Muscle of arm (tissue), 12 donors: ENCODE measurements around the gene DLG2. TPM values are rescaled to one million over a fixed set of nuclear protein-coding genes. Genes with fewer than 3 reads are reported as not detected.

ENCODE experiments used
- DNase-seq: peaks from one replicate; pipeline ENCODE4 v3.0.0-alpha.2; 2013
- polyA plus RNA-seq, 12 donors: library from polyadenylated mRNA; unstranded; fragments of 120-200 nt; gene quantifications; one replicate each; pipeline ENCODE4 v1.2.1, GENCODE V29; 2013; ENCODE audit not compliant: insufficient read length in 12 of 12

Gene DLG2
- polyA plus RNA-seq, 12 donors = 8.3 to 18.2 (median 14.0) TPM; not detected in 1

DNA sequence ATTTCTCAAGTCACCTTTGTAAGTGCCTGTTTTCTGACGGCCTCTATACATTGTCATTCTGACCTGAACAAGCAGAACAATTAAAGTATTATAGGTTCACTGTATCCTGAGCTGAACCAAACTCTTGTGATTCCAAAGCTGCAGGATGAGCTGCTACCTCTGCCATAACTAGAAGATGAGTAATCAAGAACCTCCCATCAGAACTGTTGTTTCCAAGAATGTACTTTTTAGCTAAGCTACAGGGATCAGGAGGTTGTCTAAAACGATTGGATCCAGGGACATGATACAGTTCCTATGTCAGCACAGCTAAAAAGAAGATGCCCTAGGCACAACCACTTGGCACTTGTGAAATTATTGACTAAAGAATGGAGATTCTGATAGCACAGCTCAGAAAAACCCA lies 2052.6 kb downstream of the DLG2 start:
- DNase-seq = no peak

DNA sequence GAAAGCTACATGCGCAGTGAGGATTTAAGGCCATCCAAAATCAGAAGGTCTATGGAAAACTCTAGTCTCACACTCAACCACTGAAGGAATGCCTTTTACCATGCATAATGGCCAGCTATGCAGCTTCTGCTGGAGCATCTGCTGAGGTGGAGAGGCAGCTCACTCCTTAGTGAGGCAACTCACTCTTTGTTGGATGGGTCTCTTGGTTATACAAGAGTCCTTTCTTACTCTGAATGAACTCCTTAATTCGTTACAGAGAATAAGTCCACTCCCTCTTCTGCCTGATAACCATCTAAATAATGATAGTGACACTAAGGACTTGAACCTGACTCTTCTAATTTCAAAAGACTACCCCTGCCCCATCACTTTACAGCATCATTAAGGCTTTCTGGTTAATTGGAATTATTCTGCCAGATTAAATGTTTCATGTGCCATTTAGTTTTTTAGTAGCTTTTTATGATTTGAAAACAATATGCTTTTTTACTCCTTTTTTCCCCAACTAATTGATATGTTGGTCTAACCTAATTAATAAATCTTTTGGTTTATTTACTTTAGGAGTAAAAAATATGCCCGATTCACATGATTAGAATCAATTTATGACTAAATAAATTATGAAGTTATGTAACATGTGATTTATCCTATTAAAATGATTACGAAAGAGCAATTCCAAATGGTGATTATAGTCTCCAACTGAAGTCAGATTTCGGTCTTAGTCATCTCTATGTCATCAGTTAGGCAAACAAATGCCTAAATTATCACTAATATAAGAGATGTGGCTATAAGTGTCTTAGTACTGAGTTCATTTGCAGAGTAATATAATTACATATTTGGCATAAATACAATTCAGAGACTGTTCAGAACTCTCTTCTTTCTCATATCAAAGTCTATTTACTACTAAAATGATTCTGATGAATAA lies 2054.3 kb downstream of the DLG2 start:
- DNase-seq = no peak

DNA sequence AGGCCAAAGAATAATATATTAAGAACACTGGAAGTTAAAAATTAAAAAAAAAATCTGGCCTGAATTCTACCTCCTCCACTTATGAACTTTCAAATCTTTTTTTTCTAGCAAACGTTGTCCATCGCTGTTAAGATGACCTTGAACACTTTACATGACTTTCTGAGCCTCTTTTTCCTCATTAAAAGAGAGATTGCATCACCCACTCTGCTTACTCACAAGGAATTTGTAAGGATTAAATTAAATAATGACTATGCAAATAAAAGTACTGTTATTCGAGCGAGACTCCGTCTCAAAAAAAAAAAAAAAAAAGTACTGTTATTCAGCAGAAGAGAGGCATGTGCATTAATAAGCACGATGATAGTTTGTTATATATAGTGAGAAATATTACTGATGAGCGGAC lies 2055.8 kb downstream of the DLG2 start:
- DNase-seq = no peak

DNA sequence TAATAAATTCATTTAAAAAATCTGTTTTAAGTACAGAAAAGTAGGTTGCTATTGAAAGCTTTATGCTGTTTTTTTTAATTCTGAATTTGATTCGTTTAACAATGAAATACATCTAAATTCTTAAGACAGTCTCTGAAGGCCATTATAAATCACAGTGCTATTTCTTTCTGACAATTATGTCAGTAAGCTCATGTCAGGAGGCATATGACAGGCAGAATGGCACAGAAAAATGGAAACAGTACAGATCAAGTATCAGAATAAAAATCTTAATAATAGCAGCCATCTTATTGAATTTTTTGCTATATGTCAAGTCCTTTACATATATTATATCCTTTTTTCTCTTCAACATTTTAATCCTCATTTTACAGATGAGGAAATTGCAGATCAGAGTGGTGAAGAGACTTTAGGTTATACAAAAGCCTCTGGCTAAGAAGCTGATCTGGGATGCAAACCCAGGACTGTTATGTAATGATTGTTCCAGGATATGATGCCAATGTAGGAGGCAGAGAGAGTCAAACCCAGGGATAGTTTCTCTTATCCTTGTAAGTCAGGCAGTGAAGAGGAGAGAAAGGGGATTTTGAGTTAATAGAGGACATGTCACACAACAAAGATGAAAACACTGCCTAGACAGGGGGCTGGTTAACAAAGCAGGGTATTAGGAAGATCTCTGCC lies 2057.9 kb downstream of the DLG2 start:
- DNase-seq = no peak

DNA sequence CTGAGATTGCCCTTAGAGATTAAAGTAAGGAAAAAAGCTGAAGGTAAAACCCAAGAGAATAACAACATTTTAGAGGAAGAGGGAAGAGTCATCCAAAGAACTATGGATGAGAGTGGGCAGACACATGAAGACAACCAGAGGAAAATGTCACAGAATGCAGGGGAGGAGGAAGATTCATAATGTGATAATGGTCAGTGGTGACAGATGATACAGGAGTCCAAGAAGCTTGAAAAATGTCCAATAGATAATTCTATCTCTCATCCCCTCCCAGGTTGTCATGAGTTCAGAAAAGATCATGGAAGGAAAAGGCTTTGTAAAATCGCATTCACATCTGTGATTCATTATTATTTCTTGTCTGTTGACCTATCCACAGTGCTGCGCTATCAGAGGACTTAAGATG lies 2058.6 kb downstream of the DLG2 start:
- DNase-seq = no peak

DNA sequence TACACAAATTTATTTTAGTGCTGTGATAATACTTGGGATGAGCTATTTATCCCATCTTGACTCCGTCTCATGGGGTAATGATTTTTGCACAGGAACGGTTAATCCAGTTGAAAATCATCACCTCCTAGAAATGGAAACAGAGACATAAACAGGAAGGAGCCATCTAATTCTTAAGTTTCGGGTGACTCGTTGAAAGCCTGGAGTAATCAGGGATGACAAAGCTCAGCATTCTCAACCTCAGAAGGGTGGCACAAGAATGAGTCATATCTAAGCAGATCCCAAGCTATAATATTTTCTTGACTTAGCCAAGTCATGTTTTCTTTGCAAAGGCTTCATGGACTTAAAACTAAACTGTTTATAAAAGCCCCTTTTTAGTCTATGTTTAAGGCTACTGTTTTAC lies 2060.2 kb downstream of the DLG2 start:
- DNase-seq = no peak

DNA sequence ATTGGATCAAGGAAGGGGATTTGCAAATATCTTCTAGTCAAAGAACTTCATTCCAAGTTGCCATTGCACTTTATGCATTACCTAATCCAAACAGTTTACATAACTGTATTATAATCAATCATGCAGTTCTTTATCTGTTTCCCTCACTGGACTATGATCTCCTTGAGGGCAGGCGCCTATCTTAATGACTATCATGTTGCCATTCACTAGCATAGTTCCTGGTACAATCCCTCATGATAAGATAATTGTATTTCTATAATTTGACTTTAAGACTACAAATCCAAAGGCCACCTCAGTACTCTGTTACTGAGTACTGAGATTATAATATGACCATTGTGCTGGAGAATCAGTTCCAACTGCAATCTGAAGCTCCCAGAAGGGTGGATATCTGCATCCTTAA lies 2062.3 kb downstream of the DLG2 start:
- no peak for DNase-seq

DNA sequence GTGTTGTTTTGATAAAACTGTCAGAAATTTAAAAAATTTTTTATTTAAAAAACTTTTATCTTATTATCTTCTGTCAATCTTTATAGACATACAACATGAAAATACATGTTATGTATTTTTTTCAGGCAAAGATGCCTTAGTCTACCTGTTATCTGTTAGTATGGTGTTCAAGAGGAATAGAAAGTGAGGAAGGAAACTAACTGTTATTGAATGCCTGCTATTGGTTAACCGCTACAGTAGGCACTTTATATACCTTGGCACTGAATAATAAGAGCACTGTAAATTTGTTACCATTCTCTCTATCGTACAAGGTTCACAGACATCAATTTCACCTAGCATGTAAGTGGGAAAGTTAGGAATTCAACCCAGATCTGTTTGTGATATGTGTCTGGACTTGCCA lies 2068.9 kb downstream of the DLG2 start:
- DNase-seq = no peak

DNA sequence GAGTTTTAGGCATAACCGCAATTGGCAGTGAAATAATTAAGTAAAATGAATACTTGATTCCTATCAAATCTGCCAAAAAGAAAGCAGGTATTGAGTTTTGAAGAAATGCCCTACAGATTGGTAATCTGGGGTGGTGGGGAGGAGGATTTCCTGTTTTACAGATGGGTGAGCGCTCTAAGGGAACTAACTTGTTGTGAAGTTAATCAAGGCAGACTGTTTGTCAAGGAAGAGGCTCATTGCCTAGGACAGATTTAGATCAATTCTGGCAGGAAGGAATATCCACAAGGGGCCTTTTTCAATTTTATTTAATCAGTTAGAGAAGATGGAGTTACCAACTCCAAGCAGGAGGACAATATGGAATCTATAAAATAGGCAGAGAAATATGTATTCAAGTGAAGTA lies 2069.5 kb downstream of the DLG2 start:
- no peak for DNase-seq

DNA sequence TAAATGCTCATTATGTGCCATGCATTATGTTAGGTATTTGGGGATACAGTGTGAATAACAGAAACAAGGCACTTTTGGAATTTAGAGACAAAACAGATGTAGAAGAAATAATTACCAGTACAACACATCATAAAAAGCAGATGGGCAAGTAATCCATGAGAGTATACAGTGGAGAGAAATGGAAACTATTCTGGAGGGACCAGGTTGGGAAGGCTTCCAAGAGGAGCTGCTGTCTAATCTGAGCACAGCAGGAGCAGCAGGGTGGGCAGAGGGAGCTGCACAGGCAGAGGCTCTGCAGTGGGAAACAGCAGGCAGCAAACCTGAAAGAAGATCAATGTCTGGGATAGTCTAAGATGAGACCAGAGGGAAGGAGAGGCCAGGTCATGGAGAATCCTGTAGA lies 2072.3 kb downstream of the DLG2 start:
- peak; percentile 45 for DNase-seq

DNA sequence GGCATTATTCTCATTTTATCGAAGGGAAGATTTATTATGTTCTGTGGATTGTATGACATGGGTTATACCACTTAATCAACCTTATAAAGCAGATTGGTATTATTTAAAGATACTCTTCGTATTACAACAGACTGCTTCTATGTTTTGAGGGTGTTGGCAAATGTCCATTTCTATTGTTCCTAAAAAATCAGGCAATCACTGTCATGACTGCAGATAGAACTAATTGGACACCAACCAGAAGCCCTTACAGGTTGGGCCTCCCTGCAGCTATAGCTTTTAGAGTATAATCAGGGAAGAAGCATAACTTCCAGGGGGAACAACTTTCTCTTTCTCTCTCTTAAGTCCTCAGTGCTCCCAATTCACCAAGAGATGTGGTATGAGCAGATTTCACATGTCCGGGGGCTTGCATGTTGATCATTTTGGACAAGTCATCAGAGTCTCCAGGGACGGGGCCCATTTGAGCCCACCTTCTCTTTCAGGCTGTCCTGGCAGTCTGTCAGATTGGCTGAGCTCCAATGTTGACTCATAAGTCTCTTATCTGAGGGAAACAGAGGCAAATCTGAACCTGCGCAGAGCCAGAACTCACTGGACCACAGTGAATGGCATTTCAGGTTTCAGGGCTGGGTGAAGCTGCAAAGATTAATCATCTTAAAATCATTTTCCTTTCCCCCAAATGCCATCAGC lies 2077.0 kb downstream of the DLG2 start:
- DNase-seq = no peak

DNA sequence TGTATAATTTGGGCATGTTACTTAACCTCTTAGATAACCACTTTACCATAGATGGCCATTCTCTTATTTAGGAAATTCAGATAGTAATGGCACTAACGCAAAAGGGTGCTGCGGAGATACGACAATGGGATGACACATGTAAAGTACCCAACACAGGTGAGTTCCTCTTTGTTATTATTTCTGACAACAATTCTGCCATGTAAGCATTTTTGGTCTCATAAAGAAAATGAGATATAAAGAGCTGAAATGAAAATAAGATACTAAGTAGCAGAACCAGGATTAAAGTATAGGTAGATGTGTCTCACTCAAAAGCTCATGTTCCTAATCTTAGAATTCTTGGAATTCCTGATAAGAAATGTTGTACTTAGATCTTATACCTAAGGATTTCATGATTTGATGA lies 2080.8 kb downstream of the DLG2 start:
- no peak for DNase-seq

DNA sequence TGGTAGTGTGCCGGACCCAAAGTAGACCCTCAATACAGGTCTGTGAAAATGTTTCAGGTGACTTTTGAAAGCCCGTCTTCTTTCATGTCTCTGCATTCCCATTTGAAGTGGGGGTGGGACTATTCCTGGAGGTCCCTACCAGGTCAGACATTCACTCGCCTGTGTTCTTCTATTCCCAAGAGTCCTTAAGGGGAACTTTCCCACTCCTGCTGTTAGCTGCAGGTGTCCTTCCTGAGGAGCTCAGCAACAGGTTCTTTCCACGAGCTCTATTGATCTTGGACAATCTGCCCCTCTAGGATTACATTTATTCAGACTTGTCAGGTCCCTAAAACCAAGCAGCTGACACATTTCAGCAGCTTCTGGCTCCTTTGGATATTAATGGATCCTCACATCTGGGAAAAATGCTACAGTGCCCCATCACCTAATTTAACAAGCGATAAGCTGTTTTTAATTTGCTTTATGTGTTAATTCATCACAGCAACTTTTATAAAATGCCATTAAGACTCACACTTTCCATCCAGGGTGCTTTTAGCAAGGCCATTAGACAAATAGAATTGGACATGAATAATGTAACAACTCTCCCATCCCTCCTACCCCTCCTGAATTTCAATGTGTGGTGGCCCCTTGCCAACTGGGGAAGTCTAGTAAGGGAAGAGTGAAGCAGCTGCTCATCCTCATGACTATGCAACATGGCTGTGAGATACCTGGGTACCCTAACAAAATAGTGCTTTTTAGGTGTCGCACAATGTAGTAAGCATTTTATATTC lies 2081.5 kb downstream of the DLG2 start:
- DNase-seq = no peak

DNA sequence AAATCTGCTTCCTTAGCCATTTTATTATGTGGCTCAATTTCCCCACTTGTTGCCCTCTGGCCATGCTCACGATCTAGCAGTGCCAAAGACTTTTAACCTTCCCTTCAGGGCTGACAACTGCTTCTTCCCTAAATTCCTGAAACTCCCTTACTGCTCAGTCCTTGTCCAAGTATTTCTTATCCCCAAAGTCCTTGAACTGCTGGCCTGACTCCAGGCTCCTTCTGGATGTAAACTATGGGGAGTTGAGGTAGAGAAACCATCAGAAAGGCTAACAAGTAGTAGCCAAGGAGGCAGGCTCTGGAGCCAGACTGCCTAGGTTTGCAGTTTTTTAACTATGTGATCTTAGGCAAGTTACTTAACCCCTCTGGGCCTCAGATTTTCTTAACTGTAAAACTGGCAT lies 2082.3 kb downstream of the DLG2 start:
- DNase-seq = no peak

DNA sequence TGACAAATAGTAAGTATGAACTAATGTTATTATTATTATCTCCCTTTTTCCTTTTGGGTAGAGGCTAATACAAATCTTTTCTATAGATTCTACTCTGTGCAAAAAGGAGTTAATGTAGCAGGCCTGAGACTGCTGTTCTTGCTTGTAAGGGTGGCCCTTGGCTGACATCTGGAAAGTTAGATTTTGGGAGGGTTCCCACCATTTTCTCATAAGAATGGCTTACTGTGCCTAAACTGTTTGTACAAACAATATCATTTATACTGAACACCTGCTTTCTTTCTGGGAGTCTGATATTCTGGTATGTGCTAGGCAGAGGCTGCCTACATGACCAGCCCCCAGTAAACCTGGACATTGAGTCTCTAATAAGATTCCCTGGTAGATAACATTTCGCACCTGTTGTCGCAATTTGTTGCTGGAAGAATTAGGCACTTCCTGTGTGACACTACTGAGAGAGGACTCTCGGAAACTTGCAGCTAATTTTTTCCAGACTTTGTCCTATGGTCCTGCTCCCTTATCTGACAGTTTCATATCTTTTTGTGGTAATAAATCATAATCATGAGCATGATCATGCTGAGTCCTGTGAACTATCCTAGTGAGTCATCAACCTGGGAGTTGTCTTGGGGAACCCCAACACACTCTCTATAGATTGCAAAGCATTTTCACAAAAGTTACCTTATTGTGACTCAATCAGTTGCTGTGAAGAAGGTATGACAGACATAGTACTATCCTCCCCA lies 2083.3 kb downstream of the DLG2 start:
- peak; percentile 87 for DNase-seq

DNA sequence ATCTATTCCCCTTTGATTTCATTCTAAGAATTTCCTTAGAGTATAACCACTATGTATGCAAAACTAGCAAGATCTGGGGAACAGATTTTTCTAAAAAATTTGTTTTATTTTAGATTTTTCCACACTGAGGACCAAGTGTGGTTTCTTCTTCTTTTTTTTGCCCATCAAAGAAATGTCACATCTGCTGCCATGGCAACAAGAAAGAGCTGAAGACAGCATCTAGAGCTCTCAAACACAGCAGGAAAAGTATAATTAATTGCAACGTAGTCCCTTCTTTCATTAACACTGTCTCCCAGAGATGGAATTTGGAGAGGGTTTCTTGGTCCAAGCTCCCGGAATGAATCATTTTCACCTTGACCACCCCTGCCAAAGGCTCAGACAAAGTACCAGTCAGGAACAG lies 2084.3 kb downstream of the DLG2 start:
- no peak for DNase-seq

DNA sequence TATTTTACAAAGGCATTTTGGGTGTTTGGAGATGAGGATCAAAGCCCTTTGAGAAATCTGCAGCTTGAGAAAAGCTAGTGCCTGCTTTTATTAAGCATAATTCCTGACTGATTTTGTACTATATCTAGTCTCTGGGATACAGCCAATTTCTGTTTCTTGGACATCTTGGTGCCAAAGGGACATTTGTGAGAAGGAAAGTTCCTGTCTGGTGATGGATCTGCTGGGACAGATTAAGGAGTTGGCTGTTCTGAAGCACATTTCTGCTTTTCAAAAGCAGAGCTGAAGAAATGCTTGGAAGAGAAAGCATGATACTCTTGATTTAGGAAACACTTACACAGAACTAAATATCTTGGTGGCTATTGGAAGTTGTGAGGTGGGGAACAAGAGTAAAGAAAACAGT lies 2086.4 kb downstream of the DLG2 start:
- DNase-seq = peak; percentile 76

DNA sequence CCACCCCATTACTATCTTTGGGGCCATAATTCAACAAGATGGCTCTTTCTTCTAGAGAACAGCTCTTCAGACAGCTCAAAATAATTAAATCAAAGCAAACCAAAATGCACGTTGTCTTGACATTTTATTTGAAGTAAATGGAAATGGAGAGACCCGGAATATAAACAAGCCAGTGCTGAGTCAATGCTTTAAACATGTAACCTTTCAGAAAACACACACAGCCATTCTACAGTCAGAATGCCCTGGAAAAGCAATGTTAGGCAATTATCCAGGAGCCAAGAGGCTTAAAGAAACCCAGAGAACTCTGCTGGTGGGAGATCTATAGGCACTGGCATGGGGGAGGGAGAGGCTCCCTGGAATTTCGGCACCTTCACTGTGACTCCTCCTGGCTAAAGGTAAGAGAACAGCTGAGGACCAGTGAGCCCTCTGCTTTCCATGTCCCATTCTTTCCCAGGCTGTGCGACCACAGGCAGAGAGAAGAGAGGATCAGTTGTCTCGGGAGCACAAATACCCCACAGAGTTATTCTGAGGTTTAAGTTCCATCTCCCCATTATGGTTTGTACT lies 2086.9 kb downstream of the DLG2 start:
- DNase-seq = no peak

DNA sequence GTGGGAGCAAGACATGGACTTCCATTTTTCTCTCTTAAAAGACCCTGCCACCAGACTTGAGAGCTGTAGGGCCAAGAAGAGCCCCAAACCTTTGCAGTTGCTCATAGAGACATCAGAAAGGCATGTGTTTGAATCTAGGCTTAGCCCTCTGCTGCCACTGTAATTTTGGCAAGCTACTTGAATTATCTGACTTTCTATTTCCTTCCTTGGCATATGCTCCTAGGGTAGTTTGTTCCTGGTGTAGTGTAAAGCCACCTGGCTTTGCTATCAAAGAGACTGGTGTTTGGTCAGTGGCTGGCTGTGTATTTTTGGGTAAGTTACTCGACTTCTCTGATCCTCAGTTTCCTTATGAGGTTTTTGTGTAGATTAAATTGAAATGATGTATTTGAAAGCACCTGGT lies 2088.9 kb downstream of the DLG2 start:
- DNase-seq = no peak

DNA sequence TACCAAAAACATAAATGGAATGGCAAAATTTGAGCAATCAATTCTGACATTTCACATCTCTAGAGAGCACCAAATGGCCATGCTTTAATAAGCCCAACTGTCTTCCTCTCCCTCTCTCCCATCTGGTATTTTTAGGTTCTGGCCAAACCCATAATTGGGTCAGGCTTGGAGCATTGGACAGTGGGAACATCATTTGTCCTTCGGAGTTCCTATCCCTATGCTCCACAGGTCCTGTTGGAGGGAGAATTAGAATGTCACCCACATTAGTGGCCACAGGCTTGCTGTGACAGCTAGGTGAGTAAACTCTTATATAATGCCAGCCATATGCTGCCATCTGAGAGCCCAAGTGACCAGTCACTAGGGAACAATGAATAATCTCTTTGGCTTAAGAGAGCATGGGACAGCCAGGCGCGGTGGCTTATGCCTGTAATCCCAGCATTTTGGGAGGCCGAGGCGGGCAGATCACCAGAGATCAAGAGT lies 2090.0 kb downstream of the DLG2 start:
- DNase-seq = no peak

DNA sequence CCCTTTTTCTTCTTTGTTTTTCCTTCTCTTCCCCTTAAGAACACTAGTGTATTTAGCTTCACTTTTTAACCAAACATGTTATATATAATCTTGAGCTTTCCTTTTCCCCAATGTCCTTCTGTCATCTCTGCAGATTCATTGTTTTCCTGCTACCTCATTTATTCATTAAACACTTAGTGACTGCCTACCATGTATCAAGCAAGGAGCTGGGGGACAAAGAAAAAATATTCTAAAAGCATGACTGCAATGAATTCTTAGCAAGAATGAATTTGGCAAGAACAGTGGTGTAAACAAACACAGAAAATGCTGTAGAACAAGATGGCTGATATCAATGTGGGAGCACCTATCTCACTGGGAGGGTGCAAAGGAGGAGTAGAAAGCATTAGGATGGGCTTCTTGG lies 2094.0 kb downstream of the DLG2 start:
- no peak for DNase-seq
